HG03025 (cell line): ENCODE measurements around the gene TNK1.

Experiments
- ATAC-seq: cut with Tn5 transposase; IDR thresholded peaks from one replicate; pipeline ENCODE4 v1.9.1; 2021; ENCODE audit warnings: mild to moderate bottlenecking, moderate library complexity; ENCODE audit not compliant: unreplicated experiment, low FRiP score

Gene TNK1

DNA sequence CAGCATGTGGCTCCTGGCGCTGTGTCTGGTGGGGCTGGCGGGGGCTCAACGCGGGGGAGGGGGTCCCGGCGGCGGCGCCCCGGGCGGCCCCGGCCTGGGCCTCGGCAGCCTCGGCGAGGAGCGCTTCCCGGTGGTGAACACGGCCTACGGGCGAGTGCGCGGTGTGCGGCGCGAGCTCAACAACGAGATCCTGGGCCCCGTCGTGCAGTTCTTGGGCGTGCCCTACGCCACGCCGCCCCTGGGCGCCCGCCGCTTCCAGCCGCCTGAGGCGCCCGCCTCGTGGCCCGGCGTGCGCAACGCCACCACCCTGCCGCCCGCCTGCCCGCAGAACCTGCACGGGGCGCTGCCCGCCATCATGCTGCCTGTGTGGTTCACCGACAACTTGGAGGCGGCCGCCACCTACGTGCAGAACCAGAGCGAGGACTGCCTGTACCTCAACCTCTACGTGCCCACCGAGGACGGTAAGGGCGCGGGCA is 27.4 kb downstream of the TNK1 start:
- ATAC-seq: no peak

DNA sequence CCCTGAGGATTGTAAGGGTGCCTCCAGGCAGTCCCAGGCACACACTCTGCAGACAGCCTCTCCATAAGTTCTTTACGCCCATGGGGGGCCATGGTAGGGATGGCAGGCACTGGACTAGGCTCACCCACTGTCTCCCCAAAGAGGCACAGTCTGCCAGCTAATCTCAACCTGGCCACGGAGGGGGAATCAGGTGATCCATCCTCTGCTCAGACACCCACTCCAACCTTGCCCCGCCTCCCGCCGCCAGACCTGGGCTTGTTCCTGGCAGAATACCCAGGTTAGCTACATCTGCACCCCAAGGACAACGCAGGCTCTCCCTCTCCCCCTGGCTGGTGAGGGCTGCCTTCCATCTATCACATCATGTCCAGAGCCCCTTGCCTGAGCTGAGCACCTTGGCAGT is 28.0 kb downstream of the TNK1 start:
- ATAC-seq: no peak

DNA sequence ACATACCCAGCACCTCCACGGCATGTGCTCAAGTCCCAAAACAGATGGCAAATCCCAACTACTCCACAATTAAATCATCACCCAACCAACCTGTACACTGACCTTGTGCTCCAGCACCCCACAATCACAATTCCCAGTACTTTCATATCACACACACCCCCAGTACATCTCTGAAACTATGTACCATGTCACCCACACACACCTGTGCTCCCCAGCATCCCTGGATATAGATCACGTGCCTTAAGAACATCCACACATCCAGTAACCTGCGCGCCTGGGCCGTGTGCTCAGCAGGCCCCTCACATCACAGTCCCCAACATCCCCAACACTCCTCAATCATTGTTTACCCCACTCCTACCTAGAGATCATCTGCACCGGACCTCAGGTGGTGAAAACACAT is 28.8 kb downstream of the TNK1 start:
- ATAC-seq: no peak

DNA sequence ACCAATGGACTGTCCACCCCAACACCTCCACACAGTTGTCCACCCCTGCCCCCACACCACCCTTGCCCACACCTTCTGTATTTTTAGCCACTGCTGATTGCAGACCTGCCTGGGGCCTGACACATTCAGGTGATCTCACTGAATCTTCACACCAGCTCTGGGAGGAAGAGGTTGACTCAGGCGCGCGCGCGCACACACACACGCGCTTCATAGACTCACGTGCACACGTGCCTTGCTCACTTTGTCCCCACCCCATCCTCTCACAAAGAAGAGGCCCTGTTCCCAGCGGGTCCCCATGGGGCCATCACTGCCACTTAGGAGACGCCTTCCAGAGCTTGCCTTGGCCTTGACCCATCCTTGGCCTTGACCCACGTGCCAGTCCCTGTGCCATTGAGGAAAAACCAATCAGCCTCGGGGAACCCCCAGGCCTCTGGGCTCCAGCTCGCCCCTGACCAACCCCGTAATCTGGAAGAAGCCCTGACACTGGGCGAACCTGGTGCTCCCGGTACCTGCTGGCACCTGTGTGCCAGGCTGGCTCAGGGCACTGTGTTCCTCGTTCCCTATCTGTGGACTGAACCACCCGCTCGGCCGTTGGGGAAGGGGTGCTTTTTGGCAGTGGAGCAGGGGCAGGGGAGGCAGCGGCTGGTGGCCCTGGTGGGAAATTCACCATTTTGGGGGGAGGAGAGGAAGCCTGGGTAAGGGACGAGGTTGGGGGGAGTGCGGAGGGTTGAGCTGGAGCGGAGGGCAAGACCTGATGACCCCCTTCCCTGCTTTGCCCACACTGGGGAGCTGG is 29.9 kb downstream of the TNK1 start:
- ATAC-seq: no peak

DNA sequence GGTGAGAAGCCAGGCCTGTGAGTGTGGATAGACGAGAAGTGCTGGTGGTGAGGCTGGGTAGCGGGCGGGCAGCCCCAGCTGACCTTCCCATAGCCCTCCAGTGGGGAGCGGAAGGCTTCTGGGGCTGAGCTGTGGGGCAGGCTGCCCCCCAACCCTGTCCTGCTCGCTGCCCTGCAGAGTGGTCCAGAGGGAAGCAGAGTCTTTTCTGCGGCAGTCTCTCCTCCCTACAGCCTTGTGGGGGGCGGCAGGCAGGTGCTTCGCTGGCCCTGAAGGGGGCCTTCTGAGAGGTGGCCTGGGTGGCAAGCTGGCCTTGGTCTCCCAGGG is 30.5 kb downstream of the TNK1 start:
- no peak for ATAC-seq

DNA sequence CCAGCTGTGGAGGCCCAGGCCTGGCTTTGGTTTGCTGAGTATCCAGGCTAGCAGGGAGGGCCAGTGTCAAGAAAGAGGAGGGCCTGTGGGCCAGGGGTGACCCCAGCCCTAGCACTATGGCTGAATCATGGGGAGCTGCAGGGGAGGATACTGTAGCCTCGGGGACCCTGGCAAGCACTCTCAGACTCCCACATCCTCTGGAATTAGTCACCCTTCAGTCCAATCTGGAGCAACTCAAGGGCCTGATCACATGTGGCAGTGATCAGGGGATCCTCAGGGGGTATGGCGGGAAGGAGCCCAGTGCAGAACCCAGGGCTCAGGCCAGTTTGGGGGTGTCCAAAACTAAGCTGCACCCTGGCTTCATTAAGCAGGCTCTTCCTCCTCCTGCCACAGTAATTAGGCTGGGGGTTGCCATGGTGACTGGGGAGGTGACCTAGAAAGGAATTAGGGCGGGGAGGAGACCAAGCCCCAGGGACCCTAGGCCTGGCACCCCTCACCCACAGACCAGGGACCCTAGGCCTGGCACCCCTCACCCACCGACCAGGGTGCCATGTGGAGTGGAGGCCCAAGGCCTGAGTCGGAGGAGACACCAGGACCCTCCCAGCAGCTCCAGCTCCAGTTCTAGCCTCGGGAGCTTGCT is 32.6 kb downstream of the TNK1 start:
- no peak for ATAC-seq

DNA sequence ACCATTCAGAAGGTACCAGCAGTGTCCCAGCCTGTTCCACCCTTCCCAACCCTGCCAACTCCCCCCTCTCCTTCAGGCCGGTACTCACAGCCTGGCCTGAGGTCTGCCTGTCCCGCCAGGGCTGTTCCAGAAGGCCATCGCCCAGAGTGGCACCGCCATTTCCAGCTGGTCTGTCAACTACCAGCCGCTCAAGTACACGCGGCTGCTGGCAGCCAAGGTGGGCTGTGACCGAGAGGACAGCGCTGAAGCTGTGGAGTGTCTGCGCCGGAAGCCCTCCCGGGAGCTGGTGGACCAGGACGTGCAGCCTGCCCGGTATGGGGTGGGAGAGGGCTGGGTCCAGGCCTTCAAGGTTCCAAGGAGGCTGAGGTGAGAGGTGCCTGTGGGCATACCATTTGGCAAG is 33.9 kb downstream of the TNK1 start:
- ATAC-seq: no peak

DNA sequence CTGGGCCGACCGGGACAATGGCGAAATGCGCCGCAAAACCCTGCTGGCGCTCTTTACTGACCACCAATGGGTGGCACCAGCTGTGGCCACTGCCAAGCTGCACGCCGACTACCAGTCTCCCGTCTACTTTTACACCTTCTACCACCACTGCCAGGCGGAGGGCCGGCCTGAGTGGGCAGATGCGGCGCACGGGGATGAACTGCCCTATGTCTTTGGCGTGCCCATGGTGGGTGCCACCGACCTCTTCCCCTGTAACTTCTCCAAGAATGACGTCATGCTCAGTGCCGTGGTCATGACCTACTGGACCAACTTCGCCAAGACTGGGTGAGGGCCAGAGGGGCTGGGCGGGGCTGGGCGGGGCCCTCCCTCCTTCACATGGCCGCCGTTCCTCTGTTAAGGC is 34.9 kb downstream of the TNK1 start:
- ATAC-seq: no peak

DNA sequence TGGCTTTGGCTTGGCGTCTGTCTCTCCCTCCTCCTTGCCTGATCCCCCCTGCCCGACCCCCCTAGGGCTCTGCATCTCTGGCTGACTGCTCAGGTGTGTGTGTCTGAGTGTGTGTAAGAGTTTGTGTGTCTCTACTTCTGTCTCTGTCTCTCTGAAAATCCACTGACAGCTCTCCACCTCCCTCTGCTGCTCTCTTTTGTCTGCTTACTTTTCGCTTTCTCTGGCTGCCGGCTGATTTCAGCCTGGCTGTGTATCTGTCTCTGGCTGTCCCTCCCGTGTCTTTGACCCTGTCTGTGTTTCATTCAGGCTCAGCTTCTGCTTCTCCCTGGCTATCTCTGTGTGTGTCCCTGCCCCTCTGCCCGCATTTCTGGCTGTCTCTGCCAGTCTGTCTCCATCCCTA is 35.4 kb downstream of the TNK1 start:
- no peak for ATAC-seq

DNA sequence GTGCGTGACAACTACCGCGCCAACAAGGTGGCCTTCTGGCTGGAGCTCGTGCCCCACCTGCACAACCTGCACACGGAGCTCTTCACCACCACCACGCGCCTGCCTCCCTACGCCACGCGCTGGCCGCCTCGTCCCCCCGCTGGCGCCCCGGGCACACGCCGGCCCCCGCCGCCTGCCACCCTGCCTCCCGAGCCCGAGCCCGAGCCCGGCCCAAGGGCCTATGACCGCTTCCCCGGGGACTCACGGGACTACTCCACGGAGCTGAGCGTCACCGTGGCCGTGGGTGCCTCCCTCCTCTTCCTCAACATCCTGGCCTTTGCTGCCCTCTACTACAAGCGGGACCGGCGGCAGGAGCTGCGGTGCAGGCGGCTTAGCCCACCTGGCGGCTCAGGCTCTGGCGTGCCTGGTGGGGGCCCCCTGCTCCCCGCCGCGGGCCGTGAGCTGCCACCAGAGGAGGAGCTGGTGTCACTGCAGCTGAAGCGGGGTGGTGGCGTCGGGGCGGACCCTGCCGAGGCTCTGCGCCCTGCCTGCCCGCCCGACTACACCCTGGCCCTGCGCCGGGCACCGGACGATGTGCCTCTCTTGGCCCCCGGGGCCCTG is 36.3 kb downstream of the TNK1 start:
- ATAC-seq: no peak

DNA sequence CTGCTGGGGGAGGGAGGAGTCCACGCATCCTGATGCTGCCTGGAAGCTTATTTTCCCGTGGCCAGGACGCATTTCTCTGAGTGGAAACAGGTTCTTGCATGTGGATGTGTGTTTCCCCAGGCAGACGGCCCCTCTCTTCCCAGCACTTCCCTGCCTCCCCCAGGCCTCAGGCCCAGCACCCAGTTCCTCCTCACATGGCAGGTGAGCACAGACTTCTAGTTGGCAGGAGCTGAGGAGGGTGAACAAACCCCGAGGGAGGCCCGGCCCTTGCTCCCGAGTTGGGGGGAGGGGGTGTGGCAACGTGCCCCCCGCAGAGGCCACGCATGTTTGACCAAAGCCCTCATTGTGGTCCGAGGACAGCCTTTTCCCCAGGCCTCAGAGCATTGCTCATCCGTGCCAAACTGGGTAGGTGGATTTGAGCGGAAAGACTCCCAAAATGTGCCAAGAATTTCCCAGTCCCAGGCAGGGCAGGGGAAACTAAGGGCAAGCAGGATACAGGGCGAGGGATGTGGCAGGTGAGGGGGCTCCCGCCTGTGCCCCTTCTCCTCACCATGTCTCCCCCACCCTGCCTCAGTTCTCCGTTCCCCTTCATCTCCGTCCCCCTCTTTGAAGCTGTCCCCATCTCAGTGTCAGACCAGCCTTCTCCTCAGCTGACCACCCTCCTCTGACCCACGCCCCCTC is 37.7 kb downstream of the TNK1 start:
- no peak for ATAC-seq

DNA sequence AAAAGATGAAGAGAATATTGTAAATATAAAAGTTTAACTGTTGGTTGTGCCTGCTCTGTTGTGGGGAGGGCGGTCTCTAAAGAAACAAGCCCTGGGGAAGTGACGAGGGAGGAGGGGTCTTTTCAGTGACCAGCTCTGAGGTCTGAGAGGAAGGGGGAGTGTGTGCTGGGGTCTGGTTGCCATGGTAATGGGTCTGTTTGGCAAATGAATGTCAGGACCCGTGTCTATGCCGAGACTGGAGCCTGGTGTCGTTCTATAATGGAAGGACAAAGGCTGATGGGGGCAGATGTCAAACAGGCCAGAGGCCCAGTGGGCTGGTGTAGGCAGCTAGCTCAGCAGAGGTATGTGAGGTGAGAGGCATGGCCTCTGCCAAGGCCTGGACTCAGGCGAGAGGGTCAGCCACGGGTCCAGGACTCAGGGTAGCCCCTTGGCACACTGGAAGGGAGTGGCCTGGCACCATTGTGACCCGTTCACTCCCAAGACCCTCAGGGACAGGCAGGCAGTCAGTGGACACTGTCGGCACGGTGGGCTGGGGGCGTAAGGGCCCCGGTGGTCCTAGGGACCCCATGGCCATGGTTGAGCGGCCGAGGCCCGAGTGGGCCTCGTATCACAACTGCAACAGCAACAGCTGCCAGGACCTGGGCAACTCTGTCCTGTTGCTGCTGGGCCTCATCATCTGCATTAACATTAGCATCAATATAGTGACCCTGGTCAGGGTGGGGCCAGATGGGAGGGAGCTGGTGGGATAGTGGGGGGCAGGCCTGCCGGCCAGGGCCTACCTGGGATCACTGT is 39.1 kb downstream of the TNK1 start, which contains the start of gene SPEM1:
Gene SPEM1, plus strand, starts transcription at position 506 of the 792 bp plus-strand sequence. Its CDS starts 61 bp downstream, at position 567.
- ATAC-seq: no peak

DNA sequence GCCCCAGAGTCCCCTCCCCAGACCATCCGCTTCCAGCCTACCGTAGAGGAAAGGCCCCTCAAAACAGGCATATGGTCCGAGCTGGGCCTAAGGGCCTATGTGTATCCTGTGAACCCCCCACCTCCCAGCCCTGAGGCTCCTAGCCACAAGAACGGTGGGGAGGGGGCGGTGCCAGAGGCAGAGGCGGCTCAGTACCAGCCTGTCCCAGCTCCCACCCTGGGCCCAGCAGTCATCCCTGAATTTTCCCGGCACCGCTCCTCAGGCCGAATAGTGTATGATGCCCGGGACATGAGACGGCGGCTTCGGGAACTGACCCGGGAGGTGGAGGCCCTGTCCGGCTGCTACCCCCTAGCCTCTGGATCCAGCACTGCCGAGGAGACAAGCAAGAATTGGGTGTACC is 40.3 kb downstream of the TNK1 start:
- ATAC-seq: no peak

DNA sequence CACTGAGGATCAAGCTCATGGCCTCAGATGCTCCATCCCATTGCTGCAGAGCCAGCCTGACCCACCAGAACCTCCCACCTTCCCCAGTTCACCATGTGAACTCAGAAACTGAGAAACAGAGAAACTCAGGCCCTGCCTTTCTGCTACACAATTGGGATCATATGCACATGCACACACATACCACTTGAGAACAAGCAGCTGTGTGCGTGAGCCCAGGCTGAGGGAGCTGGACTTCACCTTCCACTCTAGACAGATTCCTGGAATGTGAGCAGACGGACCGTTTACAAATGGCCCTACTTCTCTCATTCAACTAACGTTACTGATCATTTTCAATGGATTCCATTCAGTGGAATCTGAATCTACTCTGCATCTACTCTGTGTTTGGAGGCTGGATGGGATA is 42.8 kb downstream of the TNK1 start:
- ATAC-seq: no peak

DNA sequence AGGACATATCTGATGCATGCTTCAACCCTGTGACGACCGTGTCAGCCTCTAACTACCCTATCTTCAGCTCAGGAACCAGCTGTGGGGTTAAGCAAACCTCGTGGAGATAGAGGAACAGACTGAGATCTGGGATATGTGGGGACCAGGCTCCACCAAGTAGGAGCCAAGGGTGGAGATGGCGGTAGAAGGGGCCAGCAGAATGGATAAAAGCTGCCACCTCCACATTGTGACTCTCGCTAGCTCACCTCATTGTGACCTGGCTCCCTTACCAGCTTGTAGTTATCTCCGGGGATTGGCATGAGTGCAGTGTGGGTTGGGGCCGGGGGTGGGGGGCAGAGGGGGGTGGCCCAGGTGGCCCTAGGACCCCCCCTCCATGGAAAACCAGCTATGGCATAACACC is 44.4 kb downstream of the TNK1 start, which contains the start of gene SPEM2:
Gene SPEM2, plus strand, starts transcription at position 301 of the 400 bp plus-strand sequence. Its CDS starts 73 bp downstream, at position 374.
- no peak for ATAC-seq

DNA sequence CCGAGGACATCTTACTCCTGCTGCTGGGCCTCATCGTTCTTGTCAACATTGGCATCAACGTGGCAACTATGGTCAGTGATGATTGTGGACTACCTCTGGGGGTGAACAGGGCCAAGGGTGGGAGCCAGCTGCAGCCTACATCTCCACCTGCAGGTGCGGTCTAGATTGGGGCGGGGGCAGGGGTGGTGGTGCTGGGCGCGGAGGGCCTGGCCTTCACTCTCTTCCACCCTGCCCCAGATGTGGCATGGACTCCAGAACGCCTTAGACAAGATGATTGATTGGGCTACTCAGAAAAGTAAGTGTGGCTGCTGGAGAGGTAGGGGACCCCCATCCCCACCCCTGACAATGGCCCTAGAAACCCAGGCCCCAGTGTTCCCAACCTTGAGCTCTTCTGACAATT is 44.9 kb downstream of the TNK1 start:
- ATAC-seq: no peak

DNA sequence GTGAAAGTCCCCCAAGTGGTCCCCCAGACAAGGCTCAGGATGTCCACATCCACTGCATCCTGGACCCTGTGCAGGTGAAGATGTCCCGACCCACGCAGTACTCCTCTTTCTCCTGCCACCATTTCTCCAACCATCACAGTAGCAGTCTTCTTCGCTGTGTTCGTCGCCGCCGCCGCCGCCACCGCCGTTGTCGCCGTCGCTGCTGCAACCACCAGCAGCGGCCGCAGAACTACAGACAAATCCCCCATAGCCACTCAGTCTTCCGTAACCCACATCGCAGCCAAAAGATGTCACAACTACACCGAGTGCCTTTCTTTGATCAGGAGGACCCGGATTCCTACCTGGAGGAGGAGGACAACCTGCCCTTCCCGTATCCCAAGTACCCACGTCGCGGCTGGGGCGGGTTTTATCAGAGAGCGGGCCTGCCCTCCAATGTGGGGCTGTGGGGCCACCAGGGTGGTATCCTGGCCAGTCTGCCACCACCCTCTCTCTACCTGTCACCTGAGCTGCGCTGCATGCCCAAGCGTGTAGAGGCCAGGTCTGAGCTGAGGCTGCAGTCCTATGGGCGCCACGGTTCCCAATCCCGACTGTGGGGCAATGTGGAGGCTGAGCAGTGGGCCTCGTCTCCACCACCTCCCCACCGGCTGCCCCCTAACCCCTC is 45.4 kb downstream of the TNK1 start:
- no peak for ATAC-seq

DNA sequence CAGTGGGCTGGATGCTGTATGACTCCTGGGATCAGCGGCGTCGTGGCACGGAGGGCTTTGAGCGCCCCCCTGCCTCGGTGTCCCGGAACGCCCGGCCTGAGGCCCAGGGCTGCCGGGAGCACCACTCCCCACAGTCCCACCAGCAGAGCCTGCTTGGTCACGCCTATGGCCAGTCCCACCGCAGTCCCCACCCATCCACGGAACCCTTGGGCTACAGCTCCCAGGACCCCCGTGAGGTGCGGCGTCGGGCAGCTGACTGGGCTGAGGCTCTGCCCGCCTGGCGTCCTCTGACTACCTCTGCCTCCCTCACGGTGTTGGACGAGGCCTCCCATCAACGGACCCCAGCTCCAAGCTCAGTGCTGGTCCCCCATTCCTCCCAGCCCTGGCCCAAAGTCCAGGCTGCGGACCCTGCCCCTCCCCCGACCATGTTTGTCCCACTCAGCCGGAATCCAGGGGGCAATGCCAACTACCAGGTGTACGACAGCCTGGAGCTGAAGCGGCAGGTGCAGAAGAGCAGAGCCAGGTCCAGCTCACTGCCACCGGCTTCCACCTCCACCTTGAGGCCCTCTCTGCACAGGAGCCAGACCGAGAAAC is 46.1 kb downstream of the TNK1 start:
- ATAC-seq: no peak

DNA sequence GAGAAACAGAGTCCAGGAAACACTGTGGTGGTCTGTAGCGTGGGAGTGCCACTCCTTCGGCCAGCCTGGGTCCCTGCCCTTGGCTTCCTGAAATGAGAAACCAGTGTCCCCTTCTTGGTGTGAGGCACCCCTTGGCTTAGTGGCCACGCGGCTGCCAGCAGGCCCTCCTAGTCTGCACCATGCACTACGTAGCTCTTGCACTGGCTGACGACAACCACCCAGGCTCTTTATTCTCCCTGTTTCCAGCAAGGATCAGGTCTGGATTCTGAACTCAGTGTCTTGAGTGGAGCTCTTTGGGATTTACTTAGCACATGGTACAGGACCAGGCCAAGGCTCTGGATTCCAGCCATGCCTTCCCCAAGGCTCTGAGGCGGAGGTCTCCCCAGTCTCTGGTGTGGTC is 46.7 kb downstream of the TNK1 start:
- ATAC-seq: no peak
